Prostate gland (tissue), 2 donors: ENCODE results near the gene MTARC2. TPM values are rescaled to one million over a fixed set of nuclear protein-coding genes. Genes with fewer than 3 reads are reported as not detected.
"Not testable (repeated sequence)": the region's sequence is repeated elsewhere in the genome, so short reads cannot be mapped to it uniquely, and the experiment has no call there.

Experiments used
- DNase-seq: peaks from one replicate; pipeline ENCODE4 v3.0.0-alpha.2; 2019; ENCODE audit warnings: low spot score
- H3K27ac ChIP-seq, 2 donors: fragments of 200-600 bp; sonication (generic); 2 replicates each; pipeline ENCODE4 v1.5.1; 2017 to 2019
- H3K27me3 ChIP-seq: fragments of 200-600 bp; sonication (generic); replicated peaks from 2 replicates; pipeline ENCODE4 v1.5.1; 2019; ENCODE audit not compliant: insufficient read depth
- H3K36me3 ChIP-seq, 2 donors: fragments of 200-600 bp; sonication (generic); 1 replicate in 1 of 2; 2 replicates in 1 of 2; pipeline versions ENCODE4 v1.5.1 to v1.8.1; 2017 to 2019
- H3K4me1 ChIP-seq: fragments of 200-600 bp; sonication (generic); replicated peaks from 2 replicates; pipeline ENCODE4 v1.5.1; 2019
- H3K4me3 ChIP-seq, 2 donors: fragments of 200-600 bp; sonication (generic); 2 replicates each; pipeline ENCODE4 v1.5.1; 2017 to 2019
- H3K9me3 ChIP-seq: fragments of 200-600 bp; sonication (generic); 2 replicates; pipeline ENCODE4 v1.5.1; 2017
- CTCF ChIP-seq, 4 experiments: fragments of 200-600 bp in 2 of 4; fragments of 450-650 bp in 2 of 4; sonication (generic) in 2 of 4; IDR thresholded peaks; 1 replicate in 3 of 4; 2 replicates in 1 of 4; pipeline ENCODE4 v1.5.1; 2016 to 2019; ENCODE audit warnings: antibody characterized with exemption in 4 of 4, mild to moderate bottlenecking in 2 of 4, moderate library complexity in 2 of 4
- POLR2A ChIP-seq: fragments of 450-650 bp; IDR thresholded peaks from one replicate; pipeline ENCODE4 v1.6.1; 2016; ENCODE audit warnings: antibody characterized with exemption, mild to moderate bottlenecking
- POLR2AphosphoS5 ChIP-seq: sonication (generic); formaldehyde crosslinking; IDR thresholded peaks from one replicate; pipeline ENCODE4 v1.6.1; 2017; ENCODE audit warnings: antibody characterized with exemption
- WGBS: methylation state at CpG from one replicate; pipeline ENCODE4 v1.1.5; 2018; 5-methylcytosine and 5-hydroxymethylcytosine counted together
- intact Hi-C: fragments of 100-400 bp; cut with DNase I; formaldehyde crosslinking; loops from one replicate; pipeline ENCODE4 v1.14.2; 2022
- total RNA-seq, 2 donors: library from RNA; depleted of rRNA; stranded (reverse); fragments of >200 nt; gene quantifications; one replicate each; pipeline ENCODE4 v1.1.0, GENCODE V29; 2016

MTARC2 gene
- total RNA-seq, 2 donors from 2014 or later, result 22.2 to 44.4 TPM

GRCh38 chr1:220734571-220735326 is 13.4 kb upstream of the MTARC2 start:
- no peaks in the 10 kb centered on the region for H3K27me3 ChIP-seq
- DNase-seq, result no peak
- H3K27ac ChIP-seq, result no peak overlapping the region
- H3K4me1 ChIP-seq, result no peaks in the 10 kb centered on the region
- H3K36me3 ChIP-seq, result no peaks in the 10 kb centered on the region
- 62% methylated on average over 11 of the region's 11 CpGs for WGBS
- no peaks in the 10 kb centered on the region for H3K9me3 ChIP-seq
- no peak overlapping the region for H3K4me3 ChIP-seq
- intact Hi-C loops, result loop anchor here (5.0 kb wide), 1 partner anchor 42 kb away; the partner anchor contains the start of gene C1orf115
- TF ChIP-seq CTCF (IDR thresholded peaks at IDR 0.05) (no peak), POLR2AphosphoS5 (peak; percentile 56)

- WGBS, result 98% methylated on average over 7 of the region's 7 CpGs
- H3K36me3 ChIP-seq, H3K27me3 ChIP-seq, H3K27ac ChIP-seq, H3K4me1 ChIP-seq, intact Hi-C loops, H3K4me3 ChIP-seq, DNase-seq, H3K9me3 ChIP-seq: not testable (repeated sequence)
These were observed 11.8 kb upstream of the MTARC2 start for GRCh38 chr1:220736283-220736682.

- Histone ChIP-seq H3K4me3 (no peak overlapping the region), H3K27me3 (no peaks in the 10 kb centered on the region), H3K9me3 (no peaks in the 10 kb centered on the region), H3K4me1 (no peaks in the 10 kb centered on the region), H3K27ac (no peak overlapping the region), H3K36me3 (no peaks in the 10 kb centered on the region)
- intact Hi-C loops, result no loop called here
- TF ChIP-seq POLR2A (no peak), POLR2AphosphoS5 (no peak), CTCF (IDR thresholded peaks at IDR 0.05) (no peak)
- 72% methylated on average over 2 of the region's 2 CpGs for WGBS
- no peak for DNase-seq
These were observed 6.8 kb upstream of the MTARC2 start for GRCh38 chr1:220741349-220741748.

- no peak for DNase-seq
- WGBS, result 100% methylated on average over 1 of the region's 1 CpG
- intact Hi-C loops, result no loop called here
- Histone ChIP-seq H3K4me1 (no peaks in the 10 kb centered on the region), H3K4me3 (no peak overlapping the region), H3K27me3 (no peaks in the 10 kb centered on the region), H3K27ac (no peak overlapping the region), H3K36me3 (no peaks in the 10 kb centered on the region), H3K9me3 (no peaks in the 10 kb centered on the region)
- TF ChIP-seq POLR2A (no peak), CTCF (IDR thresholded peaks at IDR 0.05) (no peak), POLR2AphosphoS5 (no peak)
These were observed 6.3 kb upstream of the MTARC2 start for GRCh38 chr1:220741825-220742224.

- DNase-seq, result no peak
These were observed 5.6 kb upstream of the MTARC2 start for GRCh38 chr1:220742520-220742919.

More at GRCh38 chr1:220742520-220742919, 5.6 kb upstream of the MTARC2 start:
- Histone ChIP-seq H3K4me1 (no peaks in the 10 kb centered on the region), H3K27me3 (no peaks in the 10 kb centered on the region), H3K9me3 (no peaks in the 10 kb centered on the region), H3K27ac (no peak overlapping the region), H3K4me3 (no peak overlapping the region), H3K36me3 (no peaks in the 10 kb centered on the region)
- TF ChIP-seq POLR2A (no peak), CTCF (IDR thresholded peaks at IDR 0.05) (no peak), POLR2AphosphoS5 (no peak)
- WGBS, result 95% methylated on average over 3 of the region's 3 CpGs
- intact Hi-C loops, result no loop called here
